CD1c-positive myeloid dendritic cell (primary cell): Measurements from ENCODE around the gene GRIK5.

Source experiments
- DNase-seq: peaks from one replicate; pipeline ENCODE4 v3.0.0-alpha.2; 2016; ENCODE audit errors: extremely low spot score

GRIK5 gene

DNA sequence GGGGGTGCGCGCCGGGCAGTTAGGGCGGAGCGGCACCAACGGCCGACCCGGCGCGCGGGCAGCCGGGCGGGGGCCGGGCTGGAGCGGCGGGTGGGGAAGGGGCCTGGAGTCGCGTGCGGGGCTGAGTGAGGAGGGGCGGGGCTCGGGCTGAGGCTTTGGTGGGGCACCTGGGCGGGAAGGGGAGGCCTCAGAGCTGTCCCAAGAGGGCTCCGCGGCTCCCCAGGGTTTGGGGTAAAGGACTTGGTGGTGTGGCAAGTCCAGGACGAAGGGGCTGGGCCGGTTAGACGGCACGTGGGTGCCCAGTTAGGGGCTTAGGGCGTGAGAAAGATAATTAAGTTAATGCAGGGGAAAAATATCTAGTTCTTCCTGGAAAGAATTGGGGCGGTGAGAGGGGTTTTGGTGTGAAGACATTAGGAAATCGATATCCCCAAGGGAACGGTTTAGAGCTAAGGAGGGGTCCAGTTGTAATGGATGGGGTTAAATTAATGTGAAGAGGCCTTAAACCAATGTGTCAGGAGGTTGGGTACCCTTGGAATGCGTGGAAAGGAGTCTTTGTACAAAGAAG, 6.5 kb upstream of the GRIK5 start:
- no peak for DNase-seq

DNA sequence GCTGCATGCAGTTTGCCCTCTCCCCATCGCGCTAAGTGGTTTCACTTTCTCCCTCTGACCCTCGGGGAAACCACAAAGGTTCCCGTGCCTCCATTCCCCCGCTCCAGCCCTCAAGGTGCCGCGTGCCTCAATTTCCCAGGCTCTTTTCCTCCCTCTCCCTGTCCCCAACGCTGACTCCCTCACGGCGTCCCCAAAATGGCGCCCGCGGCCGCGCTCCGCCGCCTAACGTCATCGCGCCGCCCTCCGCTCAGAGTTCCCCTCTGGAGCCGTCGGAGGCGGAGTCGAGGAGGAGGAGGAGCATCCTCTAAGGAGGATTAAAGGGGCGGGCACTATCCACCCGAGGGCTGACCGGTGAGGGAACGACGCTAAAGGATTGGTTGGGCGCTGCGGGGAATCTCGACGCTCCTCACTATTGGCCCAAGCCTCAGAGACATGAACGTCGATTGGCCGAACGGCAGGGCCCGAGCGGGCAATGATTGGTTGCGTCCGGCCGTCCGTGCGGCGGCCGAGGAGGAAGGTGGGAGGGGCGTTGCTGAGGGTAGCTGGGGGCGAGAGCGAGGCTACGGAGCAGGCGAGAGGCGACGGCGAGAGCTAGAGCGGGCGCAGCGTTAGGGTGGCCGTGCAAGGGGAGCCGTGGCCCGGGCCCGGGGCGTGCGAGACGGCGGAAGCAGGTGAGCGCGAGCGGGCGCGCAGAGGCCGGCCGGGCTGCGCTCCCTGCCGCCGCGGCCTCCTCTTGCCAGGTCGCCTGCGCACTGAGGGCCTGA, 5.8 kb upstream of the GRIK5 start, which contains the start of gene ZNF574:
Gene ZNF574, plus strand, starts transcription at position 551 of the 764 bp plus-strand sequence. CDS start 2,441 bp downstream, outside the sequence.
- DNase-seq = peak; percentile 99

DNA sequence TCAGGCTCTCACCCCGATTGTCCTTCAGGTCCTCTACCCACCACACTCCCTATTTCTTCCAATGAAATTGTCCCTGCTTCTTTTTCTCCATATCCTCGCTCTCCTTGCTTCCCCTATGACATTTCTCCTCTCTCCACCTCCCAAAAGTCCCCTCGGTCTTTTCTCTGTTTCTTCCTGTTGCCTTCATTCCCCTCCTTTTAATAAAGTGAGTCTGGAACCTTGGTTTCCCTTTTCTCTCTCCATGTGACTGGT, 5.3 kb upstream of the GRIK5 start:
- DNase-seq = peak; percentile 47

DNA sequence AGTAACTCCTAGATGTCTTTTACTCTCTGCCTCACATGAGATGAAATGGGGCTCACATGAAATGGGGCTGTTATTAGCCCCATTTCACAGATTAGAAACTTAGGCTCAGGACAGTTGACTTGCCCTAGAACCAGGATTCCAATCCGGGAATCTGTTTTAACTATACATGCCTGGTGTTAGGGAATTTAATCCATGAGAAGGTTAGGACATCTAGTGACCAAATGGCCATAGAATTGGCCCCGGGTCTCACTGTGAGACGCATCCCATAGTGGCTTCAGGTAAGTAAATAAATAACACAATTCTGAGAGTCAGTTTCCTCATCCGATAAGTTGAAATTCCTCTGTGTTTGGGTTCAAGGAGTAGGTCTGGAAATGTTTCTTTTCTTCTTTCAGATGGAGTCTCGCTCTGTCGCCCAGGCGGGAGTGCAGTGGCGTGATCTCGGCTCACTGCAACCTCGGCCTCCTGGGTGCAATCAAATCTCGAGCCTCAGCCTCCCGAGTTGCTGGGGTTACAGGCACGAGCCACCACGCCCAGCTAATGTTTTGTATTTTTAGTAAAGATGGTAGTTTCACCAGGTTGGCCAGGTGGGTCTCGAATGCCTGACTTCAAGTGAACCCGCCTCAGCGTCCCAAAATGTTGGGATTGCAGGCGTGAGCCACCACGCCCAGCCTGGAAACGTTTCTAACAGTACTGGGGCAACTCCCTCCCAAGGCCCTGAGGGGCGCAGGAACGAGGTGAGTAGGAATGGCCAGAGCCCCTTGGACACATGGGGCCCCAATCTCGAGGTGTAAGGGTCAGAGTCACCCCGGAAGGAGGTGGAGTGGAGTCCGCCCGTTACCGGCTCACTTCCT, 4.7 kb upstream of the GRIK5 start:
- DNase-seq = no peak

DNA sequence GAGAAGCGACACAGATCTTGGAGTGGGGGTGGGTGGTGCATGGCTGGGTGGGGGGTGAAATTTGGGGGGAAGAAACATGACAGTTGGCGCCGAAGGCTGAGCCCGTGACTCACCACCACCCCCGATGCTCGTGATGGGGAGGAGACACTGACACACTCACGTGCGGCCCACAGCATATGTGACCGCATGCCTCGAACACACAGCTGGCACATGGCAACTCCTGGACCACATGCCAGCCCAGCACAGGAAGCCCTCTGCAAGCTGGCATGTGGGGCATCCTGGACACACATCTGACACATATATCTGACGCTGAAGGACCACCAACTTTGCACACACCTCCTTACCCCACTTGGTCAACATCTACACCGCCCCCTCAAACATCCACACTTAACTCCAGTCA, 1.2 kb upstream of the GRIK5 start:
- no peak for DNase-seq

DNA sequence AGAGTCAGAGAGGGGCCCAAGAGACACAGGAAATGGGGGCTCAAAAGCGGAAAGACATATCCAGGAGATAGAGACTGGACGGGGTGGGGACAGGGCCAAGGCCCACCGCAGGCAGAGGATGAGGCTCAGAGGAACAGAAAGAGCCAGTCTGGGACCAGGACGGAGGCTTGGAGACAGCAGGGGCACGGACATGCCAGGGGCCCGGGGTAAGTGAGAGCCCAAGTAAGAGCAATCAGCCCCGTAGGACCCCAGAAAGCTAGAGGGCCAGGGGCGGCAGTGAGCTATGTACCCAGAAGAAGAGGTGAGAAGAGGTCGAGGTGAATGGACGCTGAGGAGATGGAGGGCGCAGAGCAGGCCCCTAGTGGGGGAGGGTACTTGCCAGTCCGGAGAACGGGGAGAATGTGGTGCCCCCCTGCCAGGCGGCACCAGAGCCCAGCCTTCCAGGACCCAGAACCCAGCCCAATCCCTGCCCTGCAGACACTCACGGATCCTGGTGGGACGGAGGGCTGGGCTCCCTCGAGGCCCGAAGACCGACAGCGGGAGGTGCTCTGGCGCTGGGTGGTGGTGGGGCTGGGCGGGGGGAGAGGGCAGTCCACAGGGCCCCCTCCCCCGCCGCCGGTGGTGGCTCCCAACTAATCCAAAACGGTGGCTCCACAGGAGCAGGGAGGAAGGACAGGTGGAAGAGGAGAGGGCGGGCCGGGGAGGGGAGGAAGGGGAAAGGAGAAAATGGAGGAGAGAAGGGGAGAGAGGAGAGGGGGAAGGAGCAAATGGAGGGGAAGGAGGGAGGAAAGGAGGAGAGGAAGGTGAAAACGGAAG, 1.0 kb downstream of the GRIK5 start:
- DNase-seq = no peak

DNA sequence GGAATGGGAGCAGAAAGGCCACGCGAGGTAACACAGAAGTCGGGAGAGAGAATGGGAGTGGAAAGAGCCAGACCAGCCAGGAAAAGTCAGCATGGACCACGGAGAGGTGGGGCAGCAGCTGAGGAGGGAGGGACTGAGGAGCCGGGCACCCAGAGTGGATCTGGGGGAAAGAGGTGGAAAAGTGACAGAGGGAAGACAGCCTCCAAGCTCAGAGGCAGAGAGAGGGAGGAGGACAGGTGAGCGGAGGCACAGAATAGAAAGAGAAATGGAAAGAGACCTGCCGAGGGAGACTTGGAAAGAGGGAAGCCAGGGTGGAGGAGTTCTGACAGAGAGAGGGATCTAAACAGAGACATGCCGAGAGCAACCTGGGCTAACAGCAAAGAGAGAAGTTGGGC, 1.6 kb downstream of the GRIK5 start:
- DNase-seq = no peak

DNA sequence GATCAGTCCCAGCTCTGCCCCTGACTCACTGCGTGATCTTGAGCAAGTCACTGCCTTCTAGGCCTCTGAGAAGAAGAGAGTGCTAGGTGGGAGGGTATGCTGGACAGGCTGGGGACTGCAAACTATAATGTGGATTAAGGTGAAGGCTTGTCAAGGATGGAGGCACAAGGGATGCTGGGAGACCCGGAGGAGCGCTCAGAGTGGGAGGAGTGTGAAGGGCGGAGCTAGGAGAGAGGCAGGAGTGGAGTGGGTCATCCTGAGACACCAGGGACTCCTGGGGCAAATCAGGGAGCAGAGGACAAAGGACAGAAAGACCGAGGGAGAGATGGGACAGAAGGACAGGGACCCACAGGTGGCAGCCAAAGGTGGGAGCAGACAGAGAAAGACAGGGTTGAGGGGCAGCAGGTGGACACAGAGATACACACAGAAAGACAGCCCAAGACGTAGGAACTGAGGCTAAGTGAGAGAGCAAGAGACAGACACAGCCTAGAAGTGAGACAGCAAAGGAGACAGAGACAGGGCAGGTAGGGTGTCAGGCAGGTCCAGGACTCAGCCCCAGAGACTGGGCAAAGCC, 2.6 kb downstream of the GRIK5 start:
- DNase-seq = no peak

DNA sequence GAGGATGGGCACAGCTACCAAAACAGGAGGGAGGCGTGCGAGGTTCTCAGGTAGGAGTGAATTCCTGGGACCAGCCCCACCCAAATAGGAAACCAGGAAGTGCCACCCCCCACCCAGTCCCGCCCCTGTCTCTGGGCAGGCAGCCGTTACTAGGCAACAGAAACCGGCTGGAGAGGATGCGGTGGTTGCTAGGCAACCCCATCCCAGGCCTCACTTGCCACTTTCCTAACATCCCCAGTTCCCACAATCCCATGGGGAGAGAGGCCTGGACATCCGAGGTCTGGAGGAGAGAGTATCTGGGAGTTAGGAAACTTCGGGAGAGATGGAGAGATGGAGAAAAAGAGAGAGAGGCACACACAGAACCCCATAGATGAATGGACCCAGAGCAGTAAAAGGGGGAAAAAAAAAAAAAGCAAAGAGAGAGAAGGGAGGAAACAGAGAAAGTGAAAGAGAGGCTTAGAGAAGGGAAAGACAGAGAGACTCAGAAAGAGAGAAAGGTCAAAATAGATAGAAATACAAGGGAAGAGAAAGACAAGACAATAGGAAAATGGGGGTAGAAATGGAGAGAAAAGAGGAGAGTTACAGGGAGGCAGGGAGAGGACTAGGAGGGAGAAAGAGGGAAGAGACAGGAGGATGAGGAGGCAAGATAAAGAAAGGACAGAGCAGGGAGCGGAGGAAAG, 3.8 kb downstream of the GRIK5 start:
- DNase-seq = no peak

DNA sequence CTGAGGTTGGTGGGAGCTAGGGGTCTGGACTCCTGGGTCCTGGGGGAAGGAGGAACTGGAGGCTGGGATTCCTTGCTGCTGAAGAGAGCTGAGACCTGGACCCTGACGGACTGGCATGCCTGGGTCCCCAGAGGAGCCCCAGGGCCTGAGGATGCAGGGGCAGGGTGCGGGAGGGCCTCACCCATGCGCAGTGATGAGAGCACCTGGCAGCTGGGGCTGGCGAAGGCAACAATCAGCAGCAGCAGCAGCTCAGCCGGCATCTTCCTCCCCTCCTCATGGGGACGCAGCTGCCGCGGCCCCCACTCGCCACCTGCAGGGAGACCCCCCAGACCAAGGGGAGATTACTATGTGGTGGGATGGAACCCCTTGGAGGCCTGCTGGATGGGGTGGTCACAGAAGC, 4.5 kb downstream of the GRIK5 start:
- no peak for DNase-seq

DNA sequence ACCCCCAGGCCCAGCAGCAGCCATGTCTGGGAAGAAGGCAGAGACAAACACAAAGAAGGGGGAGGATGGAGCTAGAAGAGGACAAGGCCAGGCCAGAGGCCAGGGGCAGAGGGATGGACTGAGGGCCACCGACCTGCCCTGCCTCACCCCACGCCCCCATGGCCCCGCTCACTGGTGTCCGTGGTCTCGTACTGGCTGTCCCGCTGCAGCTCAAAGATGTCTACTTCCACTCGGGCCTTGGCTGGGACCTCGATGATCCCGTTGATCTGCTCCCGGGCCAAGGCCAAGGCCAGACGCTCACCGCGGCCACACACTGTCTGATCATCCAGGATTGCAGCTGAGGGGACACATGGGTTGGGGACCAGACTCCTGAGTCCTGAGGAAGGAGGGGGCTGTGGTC, 5.0 kb downstream of the GRIK5 start:
- DNase-seq = no peak

DNA sequence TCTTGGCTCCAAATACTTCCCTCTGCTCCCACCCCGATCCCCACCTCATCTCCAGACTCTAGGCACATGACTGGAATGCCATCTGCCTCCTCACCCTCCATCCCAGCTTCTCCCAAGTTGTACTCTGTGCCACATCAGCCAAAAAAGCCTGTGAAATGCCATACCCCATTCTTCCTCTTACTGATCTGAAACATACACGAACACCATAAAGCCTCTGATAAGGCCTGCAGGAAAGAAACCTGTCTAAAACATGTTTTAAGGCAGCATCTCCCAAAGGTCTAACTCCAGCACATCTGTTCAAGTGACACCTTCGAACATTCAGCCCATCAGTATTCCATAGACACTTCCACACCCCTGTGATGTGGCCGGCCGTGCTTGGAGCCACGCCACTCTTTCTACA, 5.6 kb downstream of the GRIK5 start:
- DNase-seq = no peak

DNA sequence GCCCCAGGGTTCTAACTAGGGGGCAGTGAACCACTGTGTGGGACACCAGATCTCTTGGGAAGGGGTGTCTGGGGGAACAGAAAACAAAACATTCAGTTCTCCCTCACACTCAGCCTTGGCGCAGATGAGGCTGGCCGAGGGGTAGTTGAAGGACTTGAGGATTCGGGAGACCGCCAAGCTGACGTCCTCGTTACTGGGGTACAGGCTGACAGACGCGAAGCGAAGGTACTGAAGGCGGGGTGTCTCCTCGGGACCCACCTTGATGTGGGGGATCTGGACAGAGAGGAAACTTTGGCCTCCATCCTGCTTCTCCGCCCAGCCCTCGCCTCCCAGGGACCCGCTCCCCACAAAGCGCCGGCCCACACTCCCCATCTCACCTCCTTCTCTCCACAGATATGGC, 7.6 kb downstream of the GRIK5 start:
- no peak for DNase-seq

DNA sequence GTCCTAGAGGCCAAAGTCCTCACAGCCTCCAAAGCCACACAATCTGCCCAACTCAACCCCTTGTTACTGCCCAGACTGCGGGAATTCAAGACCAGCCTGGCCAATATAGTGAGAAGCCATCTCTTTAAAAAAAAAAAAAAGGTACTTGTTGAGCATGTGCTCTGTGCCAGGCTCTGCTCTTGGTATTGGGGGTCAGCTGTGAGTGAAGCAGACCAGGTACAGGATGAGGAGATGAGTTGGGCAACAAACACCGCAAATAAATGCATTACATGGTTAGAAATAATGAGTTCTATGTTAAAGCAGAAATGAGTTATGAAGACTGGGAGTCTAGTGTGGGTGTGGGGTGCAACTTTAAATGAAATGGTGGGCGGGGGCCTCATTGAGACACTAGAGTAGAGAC, 9.9 kb downstream of the GRIK5 start:
- no peak for DNase-seq

DNA sequence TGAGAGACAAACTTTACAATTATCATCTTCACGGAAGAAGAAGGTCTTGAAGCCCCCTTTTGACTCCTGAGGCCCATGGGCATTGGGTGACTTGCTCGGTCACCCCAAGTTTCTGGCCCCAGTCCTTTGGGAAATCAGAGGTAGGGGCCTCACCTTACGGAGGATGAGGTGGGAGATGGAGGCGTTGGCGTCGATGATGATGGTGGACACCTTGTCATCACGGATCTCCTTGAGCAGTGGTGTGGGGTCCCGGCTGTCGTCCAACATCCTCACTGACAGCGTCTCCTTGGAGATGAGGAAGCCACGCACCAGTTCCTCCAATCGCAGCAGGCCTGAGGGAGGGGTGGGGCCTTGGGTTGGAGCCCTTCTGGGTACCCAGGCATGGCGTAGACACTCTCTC, 10.8 kb downstream of the GRIK5 start:
- no peak for DNase-seq

DNA sequence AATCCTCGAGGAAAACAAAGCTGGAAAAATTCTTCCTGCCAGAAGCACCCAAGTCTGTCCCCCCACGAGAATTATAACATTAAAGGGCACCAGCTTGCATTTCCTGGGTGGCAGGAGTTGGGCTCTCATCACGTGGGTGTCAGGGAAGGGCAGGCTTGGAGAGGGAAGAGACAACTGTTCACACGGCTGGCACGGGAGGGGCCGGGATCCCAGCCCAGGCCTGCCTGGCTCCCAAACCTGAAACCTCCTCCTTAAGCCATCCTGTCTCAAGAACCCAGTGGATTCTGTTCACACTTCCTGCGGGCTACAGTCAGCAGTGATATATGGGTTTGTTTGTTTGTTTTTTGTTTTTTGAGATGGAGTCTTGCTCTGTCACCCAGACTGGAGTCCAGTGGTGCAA, 12.2 kb downstream of the GRIK5 start:
- no peak for DNase-seq

DNA sequence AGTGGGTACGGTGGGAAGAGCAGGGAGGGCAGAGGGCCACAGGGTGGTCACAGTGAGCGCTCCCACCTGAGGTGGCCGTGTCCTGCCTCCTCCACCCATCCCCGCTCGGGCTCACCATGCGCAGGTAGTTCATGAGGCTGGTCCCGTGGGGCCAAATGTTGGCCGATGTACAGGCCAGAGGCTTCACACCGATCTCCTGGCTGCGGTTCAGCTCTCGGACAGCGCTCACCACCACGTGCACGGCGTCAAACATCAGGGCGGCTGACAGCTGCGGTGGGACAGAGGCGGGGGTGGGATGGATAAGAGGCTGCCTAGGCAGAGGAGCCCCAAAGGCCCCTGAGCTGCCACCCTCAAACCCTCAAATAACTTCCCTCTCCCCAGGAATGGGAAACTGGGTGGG, 15.8 kb downstream of the GRIK5 start:
- DNase-seq = no peak

DNA sequence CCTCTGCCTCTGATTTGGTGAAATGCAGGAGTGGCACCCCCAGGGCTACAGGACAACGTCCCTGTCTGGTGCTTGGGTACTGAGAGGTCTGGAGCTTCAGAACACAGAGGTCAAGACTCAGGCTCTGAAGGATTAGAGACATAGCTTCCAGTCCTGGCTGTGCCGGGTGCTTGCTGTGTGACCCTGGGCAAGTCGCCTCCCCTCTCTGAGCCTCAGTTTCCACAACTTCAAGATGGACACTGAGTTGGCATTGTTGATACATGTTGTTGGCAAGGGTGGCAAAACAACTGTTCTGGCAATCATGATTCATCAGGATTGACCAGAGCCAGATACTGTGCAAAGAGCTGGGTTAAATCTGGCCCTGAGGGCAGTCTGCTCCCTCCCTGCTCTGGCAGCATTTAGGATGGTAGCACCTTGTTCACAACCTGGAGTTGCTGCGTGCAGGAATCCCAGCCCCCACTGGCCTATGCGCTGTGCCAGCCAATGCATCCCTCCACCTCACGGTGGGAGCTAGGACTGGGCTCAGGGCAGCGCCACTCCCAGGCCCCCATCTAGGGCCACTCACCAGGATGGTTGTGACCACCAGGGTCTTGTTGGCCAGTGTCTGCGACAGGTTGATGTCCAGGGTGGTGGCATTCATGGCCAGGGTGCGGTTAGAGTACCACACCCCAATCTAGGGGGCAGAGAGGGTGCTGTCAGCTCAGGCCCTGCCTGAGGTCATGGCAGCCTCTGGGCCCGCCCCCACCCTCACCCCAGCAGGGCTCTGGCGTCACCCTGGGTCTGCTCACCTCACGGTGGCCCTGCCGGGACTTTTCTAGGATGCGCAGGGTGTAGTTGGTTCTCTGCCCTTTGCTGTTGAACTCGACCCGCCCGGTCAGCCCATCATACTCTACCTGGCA, 16.7 kb downstream of the GRIK5 start:
- no peak for DNase-seq

DNA sequence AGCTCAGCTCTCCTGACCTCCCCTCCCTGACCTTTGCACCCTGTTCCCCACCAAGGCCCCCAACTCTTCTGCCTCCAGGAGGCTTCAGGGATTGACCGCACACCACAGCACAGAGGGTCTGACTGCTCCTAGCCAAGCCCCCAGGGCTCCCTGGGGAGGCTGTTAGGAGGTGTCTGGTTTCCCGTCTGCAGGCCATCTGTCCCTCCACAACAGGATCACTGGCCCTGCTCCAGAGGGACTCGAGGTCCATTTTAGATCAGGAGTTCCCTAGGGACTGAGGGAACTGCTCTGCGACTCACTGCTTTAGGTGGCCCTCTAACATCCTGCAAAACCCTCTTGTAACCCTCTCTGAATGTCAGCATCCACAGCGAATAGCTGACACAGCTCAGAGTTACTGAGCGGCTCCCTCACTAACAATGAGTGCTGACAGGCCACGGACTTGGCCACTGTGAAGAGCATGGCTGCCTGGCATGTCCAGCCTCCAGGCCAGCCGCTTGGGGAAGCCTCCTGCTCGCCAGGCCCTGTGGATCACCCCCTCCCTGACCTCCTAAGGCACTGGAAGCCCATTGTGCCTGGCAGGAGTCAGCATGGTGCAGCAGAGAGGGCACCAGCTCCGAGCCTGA, 17.7 kb downstream of the GRIK5 start:
- no peak for DNase-seq
